ENCODE data around the gene COL6A1.
"Not testable (repeated sequence)": the region's sequence is repeated elsewhere in the genome, so short reads cannot be mapped to it uniquely, and the experiment has no call there.

The COL6A1 gene

GRCh38 chr21:46028573-46029091 is 47.1 kb downstream of the COL6A1 start:
- DNase-seq (ENCODE audit: low spot score), result no peak

- no peak for DNase-seq (ENCODE audit: low spot score)
Measured at GRCh38 chr21:46029186-46029924, 47.8 kb downstream of the COL6A1 start.

GRCh38 chr21:46031484-46031883 is 49.9 kb downstream of the COL6A1 start:
- DNase-seq (ENCODE audit: low spot score), result no peak

GRCh38 chr21:46032100-46032499 is 50.5 kb downstream of the COL6A1 start:
- no peak for DNase-seq (ENCODE audit: low spot score)

GRCh38 chr21:46033410-46034400 is 52.1 kb downstream of the COL6A1 start:
- no peak for DNase-seq (ENCODE audit: low spot score)

- no peak for DNase-seq (ENCODE audit: low spot score)
Measured at GRCh38 chr21:46035809-46036695, 54.5 kb downstream of the COL6A1 start.

GRCh38 chr21:46036696-46037330 is 55.2 kb downstream of the COL6A1 start:
- no peak for DNase-seq (ENCODE audit: low spot score)

- no peak for DNase-seq (ENCODE audit: low spot score)
Measured at GRCh38 chr21:46037331-46038325, 56.1 kb downstream of the COL6A1 start.

GRCh38 chr21:46038341-46038829 is 56.8 kb downstream of the COL6A1 start:
- no peak for DNase-seq (ENCODE audit: low spot score)

- DNase-seq (ENCODE audit: low spot score), result no peak
Measured at GRCh38 chr21:46038871-46039397, 57.4 kb downstream of the COL6A1 start.

- no peak for DNase-seq (ENCODE audit: low spot score)
Measured at GRCh38 chr21:46039891-46040660, 58.5 kb downstream of the COL6A1 start.

- no peak for DNase-seq (ENCODE audit: low spot score)
Measured at GRCh38 chr21:46040707-46041106, 59.1 kb downstream of the COL6A1 start.

- no peak for DNase-seq (ENCODE audit: low spot score)
Measured at GRCh38 chr21:46041183-46041582, 59.6 kb downstream of the COL6A1 start.

GRCh38 chr21:46045154-46045553 is 63.6 kb downstream of the COL6A1 start:
- DNase-seq (ENCODE audit: low spot score), result no peak

- DNase-seq (ENCODE audit: low spot score), result no peak
Measured at GRCh38 chr21:46046471-46046870, 64.9 kb downstream of the COL6A1 start.

GRCh38 chr21:46046906-46047305 is 65.3 kb downstream of the COL6A1 start:
- not testable (repeated sequence) for DNase-seq (ENCODE audit: low spot score)

- DNase-seq (ENCODE audit: low spot score), result no peak
Measured at GRCh38 chr21:46048926-46049889, 67.6 kb downstream of the COL6A1 start.
